Neural progenitor cell (in vitro differentiated cells): ENCODE results near the gene FYB2.

Experiments
- EZH2 ChIP-seq: fragments of 200-600 bp; sonication (generic); IDR thresholded peaks from 2 replicates; pipeline ENCODE4 v1.6.1; 2017; ENCODE audit warnings: antibody characterized with exemption, mild to moderate bottlenecking, moderate library complexity
- EZH2phosphoT487 ChIP-seq: fragments of 200-600 bp; sonication (generic); IDR thresholded peaks from 2 replicates; pipeline ENCODE4 v1.6.1; 2017; ENCODE audit warnings: antibody characterized with exemption
- TF ChIP-seq, protein P1 (sequence below): fragments of 200-600 bp; sonication (generic); IDR thresholded peaks from 2 replicates; pipeline ENCODE4 v1.5.1; 2017; ENCODE audit warnings: antibody characterized with exemption, mild to moderate bottlenecking

DNA sequence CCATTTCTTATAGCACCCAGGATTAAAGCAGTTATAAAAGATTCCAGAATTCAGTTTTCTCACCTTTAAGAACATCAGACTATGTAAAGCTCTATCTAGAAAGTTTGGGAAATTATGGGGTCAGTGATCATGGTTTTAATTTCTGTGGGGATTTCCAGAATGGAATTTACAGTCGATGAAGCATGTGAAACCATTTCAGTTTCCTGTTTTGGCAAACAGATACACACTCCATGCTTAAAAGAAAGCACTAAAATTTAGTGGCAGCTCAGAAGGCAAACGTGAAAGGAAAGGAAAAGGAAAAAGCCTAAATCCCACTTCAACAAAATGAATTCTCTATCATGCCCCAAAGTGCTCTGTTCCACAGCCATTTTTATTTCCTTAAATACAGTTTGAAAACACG, 60.4 kb downstream of the FYB2 start:
- TF ChIP-seq, protein P1, sequence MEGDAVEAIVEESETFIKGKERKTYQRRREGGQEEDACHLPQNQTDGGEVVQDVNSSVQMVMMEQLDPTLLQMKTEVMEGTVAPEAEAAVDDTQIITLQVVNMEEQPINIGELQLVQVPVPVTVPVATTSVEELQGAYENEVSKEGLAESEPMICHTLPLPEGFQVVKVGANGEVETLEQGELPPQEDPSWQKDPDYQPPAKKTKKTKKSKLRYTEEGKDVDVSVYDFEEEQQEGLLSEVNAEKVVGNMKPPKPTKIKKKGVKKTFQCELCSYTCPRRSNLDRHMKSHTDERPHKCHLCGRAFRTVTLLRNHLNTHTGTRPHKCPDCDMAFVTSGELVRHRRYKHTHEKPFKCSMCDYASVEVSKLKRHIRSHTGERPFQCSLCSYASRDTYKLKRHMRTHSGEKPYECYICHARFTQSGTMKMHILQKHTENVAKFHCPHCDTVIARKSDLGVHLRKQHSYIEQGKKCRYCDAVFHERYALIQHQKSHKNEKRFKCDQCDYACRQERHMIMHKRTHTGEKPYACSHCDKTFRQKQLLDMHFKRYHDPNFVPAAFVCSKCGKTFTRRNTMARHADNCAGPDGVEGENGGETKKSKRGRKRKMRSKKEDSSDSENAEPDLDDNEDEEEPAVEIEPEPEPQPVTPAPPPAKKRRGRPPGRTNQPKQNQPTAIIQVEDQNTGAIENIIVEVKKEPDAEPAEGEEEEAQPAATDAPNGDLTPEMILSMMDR: no peak
- TF ChIP-seq EZH2phosphoT487 (no peak), EZH2 (no peak)
